Naive thymus-derived CD4-positive, alpha-beta T cell (primary cell): ENCODE measurements around the gene ZNRD2. TPM values are rescaled to one million over a fixed set of nuclear protein-coding genes. Genes with fewer than 3 reads are reported as not detected.

Source experiments
- ATAC-seq: fragments of 150-1000 bp; cut with Tn5 transposase; 2 replicates; pipeline ENCODE4 v1.10.0; 2021; ENCODE audit warnings: mild to moderate bottlenecking, moderate library complexity
- CTCF ChIA-PET: fragments of 350-600 bp; sonication (Branson Sonifier 250); formaldehyde crosslinking; loops from one replicate; lab custom pipeline; 2021; ENCODE audit warnings: antibody characterized with exemption; lab: Charles Lee
- POLR2A ChIA-PET: fragments of 350-600 bp; sonication (Branson Sonifier 250); formaldehyde crosslinking; loops from one replicate; lab custom pipeline; 2021; ENCODE audit warnings: antibody characterized with exemption, inconsistent platforms; lab: Charles Lee
- DNase-seq, 9 donors: peaks; one replicate each; pipeline versions ENCODE4 v3.0.0 to v3.0.0-alpha.2; 2020 to 2022; ENCODE audit warnings: mixed read lengths in 1 of 9
- H3K27ac ChIP-seq: one replicate; pipeline ENCODE4 v1.7.0; 2013; ENCODE audit warnings: mild to moderate bottlenecking, low read depth, low read length, moderate library complexity
- H3K27me3 ChIP-seq, 2 donors: one replicate each; pipeline ENCODE4 v1.7.0; 2013; ENCODE audit warnings: low read length in 2 of 2, mild to moderate bottlenecking in 2 of 2, moderate library complexity in 2 of 2; ENCODE audit not compliant: control insufficient read depth in 2 of 2, insufficient read depth in 2 of 2
- H3K36me3 ChIP-seq, 3 experiments: 1 replicate in 2 of 3; 2 replicates in 1 of 3; pipeline ENCODE4 v1.7.0; 2013; ENCODE audit warnings: low read length in 3 of 3, mild to moderate bottlenecking in 3 of 3, moderate library complexity in 1 of 3; ENCODE audit not compliant: insufficient read depth in 3 of 3, control insufficient read depth in 2 of 3
- H3K4me1 ChIP-seq, 2 donors: one replicate each; pipeline ENCODE4 v1.7.0; 2013; ENCODE audit warnings: low read length in 2 of 2, mild to moderate bottlenecking in 2 of 2, moderate library complexity in 1 of 2; ENCODE audit not compliant: control insufficient read depth in 2 of 2, insufficient read depth in 2 of 2
- H3K4me3 ChIP-seq: 2 replicates; pipeline ENCODE4 v1.7.0; 2013; ENCODE audit warnings: mild to moderate bottlenecking, low read length
- H3K9me3 ChIP-seq, 3 experiments: 1 replicate in 2 of 3; 2 replicates in 1 of 3; pipeline ENCODE4 v1.7.0; 2013; ENCODE audit warnings: low read length in 3 of 3; ENCODE audit not compliant: control insufficient read depth in 2 of 3
- H3K27ac Mint-ChIP-seq, 9 donors: one replicate each; pipeline ENCODE4 v1.8.0; 2020 to 2022; ENCODE audit warnings: mixed read lengths in 9 of 9, mild to moderate bottlenecking in 8 of 9, moderate library complexity in 5 of 9, inconsistent platforms in 2 of 9
- H3K27me3 Mint-ChIP-seq, 5 donors: one replicate each; pipeline ENCODE4 v1.8.0; 2021 to 2022; ENCODE audit warnings: mixed read lengths in 5 of 5, mild to moderate bottlenecking in 1 of 5
- H3K36me3 Mint-ChIP-seq, 5 donors: one replicate each; pipeline ENCODE4 v1.8.0; 2020 to 2022; ENCODE audit warnings: mixed read lengths in 5 of 5, mild to moderate bottlenecking in 3 of 5, inconsistent platforms in 1 of 5
- H3K4me1 Mint-ChIP-seq, 7 donors: one replicate each; pipeline ENCODE4 v1.8.0; 2020 to 2022; ENCODE audit warnings: mixed read lengths in 7 of 7, mild to moderate bottlenecking in 3 of 7, inconsistent platforms in 1 of 7
- H3K4me3 Mint-ChIP-seq, 10 donors: one replicate each; pipeline ENCODE4 v1.8.0; 2020 to 2022; ENCODE audit warnings: mild to moderate bottlenecking in 10 of 10, mixed read lengths in 10 of 10, moderate library complexity in 6 of 10, inconsistent platforms in 2 of 10
- H3K9me3 Mint-ChIP-seq, 11 donors: one replicate each; pipeline ENCODE4 v1.8.0; 2020 to 2022; ENCODE audit warnings: mixed read lengths in 11 of 11, mild to moderate bottlenecking in 4 of 11, inconsistent platforms in 1 of 11, moderate library complexity in 1 of 11
- intact Hi-C, 2 donors: fragments of 100-400 bp; cut with micrococcal nuclease; formaldehyde crosslinking; loops; one replicate each; pipeline ENCODE4 v1.15.1; 2023
- polyA plus RNA-seq, 2 donors: library from polyadenylated mRNA; unstranded; fragments of 300-500 nt; fragmentation: Illumina TruSeq; gene quantifications; one replicate each; pipeline ENCODE4 v1.2.3, GENCODE V29; 2021
- total RNA-seq, 6 experiments: library from RNA in 5 of 6; stranded (reverse) in 5 of 6; gene quantifications; 1 replicate in 5 of 6; 2 replicates in 1 of 6; pipeline ENCODE4 v1.2.3 and lab custom pipeline; 2021 to 2026

ZNRD2 gene
- total and polyA plus RNA-seq, 7 experiments from 2014 or later: 29.1 to 86.0 (median 40.2) TPM

GRCh38 chr11:65609229-65609628, 39.0 kb downstream of the ZNRD2 start:
- Histone ChIP-seq H3K27me3 (no peaks in the 10 kb centered on the region), H3K27ac (peak overlapping the region; percentile 24), H3K36me3 (peaks cover 0 to 67% (median 6%) of the 10 kb centered on the region in 3 experiments), H3K9me3 (no peaks in the 10 kb centered on the region), H3K4me3 (no peak overlapping the region), H3K4me1 (peaks cover 31 to 42% of the 10 kb centered on the region in 2 donors)
- H3K4me1 Mint-ChIP-seq: peaks cover 31 to 47% (median 39%) of the 10 kb centered on the region in 7 donors
- H3K9me3 Mint-ChIP-seq: peaks cover 0 to 2% (median 0%) of the 10 kb centered on the region in 11 donors
- peaks cover 0 to 14% (median 3%) of the 10 kb centered on the region in 5 donors for H3K36me3 Mint-ChIP-seq
- H3K4me3 Mint-ChIP-seq: peak overlapping the region in 6 of 10 donors; percentile 6 to 62 (median 50)
- DNase-seq (no peak), ATAC-seq (no peak)
- CTCF ChIA-PET: interaction anchor here (0.6 to 1.3 kb wide), 3 partner anchors 15 to 57 kb away, joined by 3 to 4 read pairs (median 3); no protein-coding TSS in a partner anchor
- intact Hi-C loops: no loop called here
- H3K27ac Mint-ChIP-seq: peak overlapping the region; percentile 21 to 96 (median 74)
- H3K27me3 Mint-ChIP-seq: no peaks in the 10 kb centered on the region
- POLR2A ChIA-PET: interaction anchor here (0.7 to 1.3 kb wide), 4 partner anchors 32 to 107 kb away, joined by 3 read pairs; partner anchors contain the start of gene RELA

DNA sequence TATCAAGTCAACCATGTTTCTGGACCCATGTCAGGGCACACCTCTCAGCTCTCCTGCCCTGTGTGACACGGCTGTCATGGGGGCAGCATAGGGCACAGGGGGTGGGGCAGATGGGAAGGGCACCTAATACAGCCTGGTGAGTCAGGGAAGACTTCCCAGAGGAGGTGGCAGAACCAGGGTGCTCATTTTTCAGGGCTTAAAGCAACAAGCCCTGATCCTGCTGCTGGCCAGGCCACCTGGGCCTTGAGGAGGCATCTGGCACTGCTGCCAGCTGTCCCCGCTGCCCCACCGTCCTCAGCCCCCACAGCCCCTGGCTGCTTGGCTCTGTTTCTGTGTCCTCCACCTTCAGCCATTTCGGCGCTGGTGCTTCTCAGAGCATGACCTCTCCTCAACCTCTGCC, 39.4 kb downstream of the ZNRD2 start:
- Histone ChIP-seq H3K9me3 (no peaks in the 10 kb centered on the region), H3K36me3 (peaks cover 0 to 67% (median 6%) of the 10 kb centered on the region in 3 experiments), H3K27ac (peak overlapping the region; percentile 98), H3K27me3 (no peaks in the 10 kb centered on the region), H3K4me1 (peaks cover 31 to 42% of the 10 kb centered on the region in 2 donors), H3K4me3 (no peak overlapping the region)
- ATAC-seq: no peak
- DNase-seq: no peak
- peaks cover 0 to 2% (median 0%) of the 10 kb centered on the region in 11 donors for H3K9me3 Mint-ChIP-seq
- intact Hi-C loops: no loop called here
- peak overlapping the region; percentile 19 to 96 (median 88) for H3K27ac Mint-ChIP-seq
- peak overlapping the region in 6 of 10 donors; percentile 30 to 99 (median 44) for H3K4me3 Mint-ChIP-seq
- ChIA-PET CTCF (interaction anchor here (0.6 to 1.1 kb wide), 2 partner anchors 16 to 57 kb away, joined by 3 read pairs; no protein-coding TSS in a partner anchor), POLR2A (interaction anchor here (1.3 to 1.6 kb wide), 2 partner anchors 20 to 53 kb away, joined by 3 to 6 read pairs; partner anchors contain the start of gene RELA)
- H3K27me3 Mint-ChIP-seq: no peaks in the 10 kb centered on the region
- H3K36me3 Mint-ChIP-seq: peaks cover 0 to 14% (median 3%) of the 10 kb centered on the region in 5 donors
- peaks cover 31 to 47% (median 39%) of the 10 kb centered on the region in 7 donors for H3K4me1 Mint-ChIP-seq

- peak overlapping the region; percentile 98 for H3K27ac ChIP-seq
- H3K36me3 ChIP-seq: peaks cover 0 to 63% (median 6%) of the 10 kb centered on the region in 3 experiments
- POLR2A ChIA-PET: interaction anchor here (1.6 kb wide), 1 partner anchor 21 kb away, joined by 6 read pairs; no protein-coding TSS in a partner anchor
- H3K4me1 ChIP-seq: peaks cover 31 to 42% of the 10 kb centered on the region in 2 donors
- H3K27ac Mint-ChIP-seq: peak overlapping the region; percentile 64 to 96 (median 88)
- H3K27me3 ChIP-seq: no peaks in the 10 kb centered on the region
- H3K9me3 ChIP-seq: no peaks in the 10 kb centered on the region
- peak overlapping the region in 9 of 10 donors; percentile 6 to 99 (median 45) for H3K4me3 Mint-ChIP-seq
- H3K27me3 Mint-ChIP-seq: peaks cover 0 to 3% (median 0%) of the 10 kb centered on the region in 5 donors
- peaks cover 0 to 2% (median 0%) of the 10 kb centered on the region in 11 donors for H3K9me3 Mint-ChIP-seq
- peaks cover 0 to 14% (median 3%) of the 10 kb centered on the region in 5 donors for H3K36me3 Mint-ChIP-seq
- no peak overlapping the region for H3K4me3 ChIP-seq
- ATAC-seq (no peak), DNase-seq (no peak)
- intact Hi-C loops: no loop called here
- H3K4me1 Mint-ChIP-seq: peaks cover 31 to 50% (median 42%) of the 10 kb centered on the region in 7 donors
- CTCF ChIA-PET: interaction anchor here (1.6 kb wide), 1 partner anchor 17 kb away, joined by 4 read pairs; no protein-coding TSS in a partner anchor
Measured at GRCh38 chr11:65610404-65610803, 40.1 kb downstream of the ZNRD2 start.

DNA sequence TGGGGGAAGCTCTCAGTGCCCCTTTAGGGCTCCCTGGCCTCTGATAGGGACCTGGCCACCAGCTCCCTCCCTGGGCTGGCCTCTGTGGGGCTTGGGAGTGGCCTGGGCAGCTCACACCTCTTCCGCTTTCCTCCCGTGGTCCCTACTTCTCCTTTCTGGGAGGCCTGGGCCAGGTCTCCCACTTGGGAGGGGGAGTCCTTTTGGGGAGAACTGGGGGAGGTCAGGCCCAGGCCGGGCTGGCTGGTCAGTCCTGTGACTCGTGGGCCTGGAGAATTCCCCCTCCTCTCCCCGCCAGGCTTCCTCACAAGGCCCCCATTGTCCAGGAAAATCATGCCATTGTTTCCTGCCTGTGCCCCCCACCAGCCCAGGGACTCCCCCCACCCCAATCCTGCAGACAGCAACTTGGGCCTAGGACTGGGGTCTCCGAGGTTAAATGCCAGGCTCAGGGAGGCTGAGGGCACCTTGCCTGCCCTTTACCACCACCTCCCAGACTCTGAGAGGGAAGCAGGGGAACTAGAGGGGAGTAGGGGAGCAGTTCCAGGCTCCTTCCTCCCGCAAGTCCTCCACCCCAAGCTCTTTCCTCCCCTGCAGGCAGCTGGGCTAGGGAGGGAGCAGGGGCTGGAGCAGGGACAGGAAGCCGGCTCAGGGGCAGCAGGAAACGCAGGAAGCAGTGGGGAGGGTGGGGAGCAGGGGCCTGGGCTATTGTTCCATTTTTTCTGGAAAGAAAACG, 40.9 kb downstream of the ZNRD2 start:
- Histone ChIP-seq H3K27ac (peak overlapping the region; percentile 98), H3K36me3 (peaks cover 0 to 58% (median under 1%) of the 10 kb centered on the region in 3 experiments), H3K4me1 (peaks cover 31 to 42% of the 10 kb centered on the region in 2 donors), H3K4me3 (no peak overlapping the region), H3K27me3 (no peaks in the 10 kb centered on the region), H3K9me3 (no peaks in the 10 kb centered on the region)
- intact Hi-C loops: no loop called here
- H3K27me3 Mint-ChIP-seq: peaks cover 0 to 6% (median 0%) of the 10 kb centered on the region in 5 donors
- ChIA-PET POLR2A (interaction anchor here (1.4 to 6.7 kb wide), 6 partner anchors 15 to 113 kb away, joined by 3 to 52 read pairs (median 11); partner anchors contain the start of genes MALAT1 and SCYL1), CTCF (interaction anchor here (1.6 kb wide), 1 partner anchor 17 kb away, joined by 4 read pairs; no protein-coding TSS in a partner anchor)
- DNase-seq (no peak), ATAC-seq (no peak)
- peaks cover 0 to 4% (median 0%) of the 10 kb centered on the region in 11 donors for H3K9me3 Mint-ChIP-seq
- H3K36me3 Mint-ChIP-seq: peaks cover 0 to 10% (median 3%) of the 10 kb centered on the region in 5 donors
- H3K4me3 Mint-ChIP-seq: peak overlapping the region; percentile 27 to 99 (median 96)
- peak overlapping the region; percentile 30 to 96 (median 87) for H3K27ac Mint-ChIP-seq
- H3K4me1 Mint-ChIP-seq: peaks cover 32 to 51% (median 42%) of the 10 kb centered on the region in 7 donors

- Mint-ChIP-seq H3K4me1 (peaks cover 40 to 59% (median 48%) of the 10 kb centered on the region in 7 donors), H3K27me3 (peaks cover 0 to 6% (median 0%) of the 10 kb centered on the region in 5 donors), H3K27ac (peak overlapping the region; percentile 87 to 96 (median 92)), H3K4me3 (peak overlapping the region; percentile 93 to 99 (median 97)), H3K9me3 (peaks cover 0 to 4% (median 0%) of the 10 kb centered on the region in 11 donors), H3K36me3 (peaks cover 0 to 15% (median 6%) of the 10 kb centered on the region in 5 donors)
- POLR2A ChIA-PET: interaction anchor here (0.5 to 6.7 kb wide), 14 partner anchors 8 to 263 kb away, joined by 3 to 52 read pairs (median 6); partner anchors contain the start of genes EHBP1L1, MALAT1, MUS81 and RELA
- Histone ChIP-seq H3K9me3 (no peaks in the 10 kb centered on the region), H3K27me3 (no peaks in the 10 kb centered on the region), H3K27ac (peak overlapping the region; percentile 98), H3K36me3 (peaks cover 0 to 51% (median 0%) of the 10 kb centered on the region in 3 experiments), H3K4me1 (peaks cover 39 to 50% of the 10 kb centered on the region in 2 donors), H3K4me3 (peak overlapping the region; percentile 89)
- DNase-seq: no peak
- ATAC-seq: no peak
- intact Hi-C loops: no loop called here
- CTCF ChIA-PET: interaction anchor here (1.0 kb wide), 2 partner anchors 46 to 72 kb away, joined by 3 to 4 read pairs; no protein-coding TSS in a partner anchor
Measured at GRCh38 chr11:65611758-65612603, 41.7 kb downstream of the ZNRD2 start.
